KOPT-K1 (cell line): ENCODE data around the gene WDR36.
"Not testable (repeated sequence)": the region's sequence is repeated elsewhere in the genome, so short reads cannot be mapped to it uniquely, and the experiment has no call there.

Experiments
- H3K27ac ChIP-seq: fragments of 200-600 bp; sonication (generic); 2 replicates; pipeline ENCODE4 v1.5.1; 2016; ENCODE audit warnings: antibody characterized with exemption, mild to moderate bottlenecking, low read depth, low read length; ENCODE audit not compliant: poor library complexity, severe bottlenecking
- H3K36me3 ChIP-seq: fragments of 200-600 bp; sonication (generic); 2 replicates; pipeline ENCODE4 v1.5.1; 2017; ENCODE audit warnings: antibody characterized with exemption, mild to moderate bottlenecking, low read length, moderate library complexity; ENCODE audit not compliant: insufficient read depth
- H3K9me3 ChIP-seq: fragments of 200-600 bp; sonication (generic); 2 replicates; pipeline ENCODE4 v1.5.1; 2017; ENCODE audit warnings: antibody characterized with exemption, low read length, mild to moderate bottlenecking; ENCODE audit not compliant: insufficient read depth, poor library complexity, severe bottlenecking

Gene WDR36

DNA sequence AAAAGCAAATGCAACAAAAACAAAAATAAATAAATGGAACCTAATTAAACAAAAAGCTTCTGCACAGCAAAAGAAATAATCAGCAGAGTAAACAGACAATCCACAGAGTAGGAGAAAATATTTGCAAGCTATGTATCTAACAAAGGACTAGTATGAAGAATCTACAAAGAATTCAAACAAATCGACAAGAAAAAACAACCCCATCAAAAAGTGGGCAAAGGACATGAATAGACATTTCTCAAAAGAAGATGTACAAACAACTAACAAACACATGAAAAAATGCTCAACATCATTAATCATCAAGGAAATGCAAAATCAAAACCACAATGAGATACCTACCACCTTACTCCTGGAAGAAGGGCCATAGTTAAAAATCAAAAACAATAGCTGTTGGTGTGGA lies 49.3 kb downstream of the WDR36 start:
- not testable (repeated sequence) for H3K27ac ChIP-seq, H3K36me3 ChIP-seq

DNA sequence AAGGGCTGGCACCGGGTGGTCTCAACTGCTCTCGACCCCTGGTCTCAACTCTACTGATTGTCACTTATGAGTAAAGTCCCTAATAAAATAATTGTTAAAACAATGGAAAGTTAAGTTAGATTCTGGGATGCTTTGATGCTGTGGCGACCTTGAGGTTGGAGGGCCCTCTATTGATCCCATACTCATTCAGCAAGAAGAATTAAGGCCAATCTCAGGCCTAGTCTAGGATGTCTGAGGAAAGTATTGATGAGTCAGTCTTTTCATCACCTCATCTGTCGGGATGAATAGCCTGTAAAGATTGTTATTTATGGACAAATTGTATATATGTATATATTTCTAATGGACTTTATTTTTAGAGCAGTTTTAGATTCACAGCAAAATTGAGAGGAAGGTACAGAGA lies 50.8 kb downstream of the WDR36 start:
- Histone ChIP-seq H3K9me3 (no peaks in the 10 kb centered on the region), H3K36me3 (no peaks in the 10 kb centered on the region), H3K27ac (no peak overlapping the region)

More for the DNA sequence above, 49.3 kb downstream of the WDR36 start:
- not testable (repeated sequence) for H3K9me3 ChIP-seq

DNA sequence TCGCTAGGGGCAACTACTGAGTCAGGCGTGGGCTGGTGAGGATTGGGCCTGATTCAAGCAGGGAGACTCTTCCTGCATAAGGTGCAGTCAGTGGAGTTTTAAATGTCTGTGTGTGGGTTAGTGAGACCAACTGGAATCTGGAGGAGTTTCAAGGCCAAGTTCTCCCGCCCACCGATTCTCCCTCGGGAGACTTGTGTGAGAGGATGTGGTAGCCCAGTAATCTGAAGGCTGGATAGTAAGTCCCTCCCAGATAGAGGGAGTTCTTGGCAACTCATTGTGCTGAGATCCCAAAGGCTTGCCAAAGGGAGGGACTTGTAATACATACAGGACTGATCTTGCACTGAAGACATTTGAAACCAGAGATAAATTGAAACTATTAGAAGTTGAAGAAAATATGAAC lies 51.8 kb downstream of the WDR36 start:
- Histone ChIP-seq H3K9me3 (no peaks in the 10 kb centered on the region), H3K36me3 (no peaks in the 10 kb centered on the region), H3K27ac (no peak overlapping the region)

DNA sequence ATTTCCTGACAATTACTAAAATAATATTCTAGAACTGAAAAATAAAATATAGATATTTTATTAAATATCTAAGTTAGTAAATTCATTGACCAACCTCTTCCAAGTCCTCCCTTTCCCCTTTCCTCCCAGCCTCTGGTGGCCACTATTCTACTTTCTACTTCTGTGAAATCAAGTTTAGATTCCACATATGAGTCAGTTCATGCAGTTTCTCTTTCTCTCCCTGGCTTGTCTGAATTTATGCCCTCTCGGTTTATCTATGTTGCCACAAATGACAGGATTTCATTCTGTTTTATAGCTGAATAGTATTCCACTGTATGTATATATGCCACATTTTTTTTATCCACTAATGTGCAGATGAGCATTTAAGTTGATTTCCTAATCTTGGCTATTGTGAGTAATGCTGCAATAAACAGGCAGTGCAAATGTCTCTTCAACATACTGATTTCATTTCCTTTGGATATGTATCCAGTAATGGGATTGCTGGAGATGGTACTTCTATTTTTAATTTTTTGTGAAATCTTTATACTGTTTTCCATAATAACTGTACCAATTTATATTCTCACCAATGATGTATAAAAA lies 52.3 kb downstream of the WDR36 start:
- H3K27ac ChIP-seq, result no peak overlapping the region
- H3K36me3 ChIP-seq, result no peaks in the 10 kb centered on the region
- H3K9me3 ChIP-seq, result no peaks in the 10 kb centered on the region

DNA sequence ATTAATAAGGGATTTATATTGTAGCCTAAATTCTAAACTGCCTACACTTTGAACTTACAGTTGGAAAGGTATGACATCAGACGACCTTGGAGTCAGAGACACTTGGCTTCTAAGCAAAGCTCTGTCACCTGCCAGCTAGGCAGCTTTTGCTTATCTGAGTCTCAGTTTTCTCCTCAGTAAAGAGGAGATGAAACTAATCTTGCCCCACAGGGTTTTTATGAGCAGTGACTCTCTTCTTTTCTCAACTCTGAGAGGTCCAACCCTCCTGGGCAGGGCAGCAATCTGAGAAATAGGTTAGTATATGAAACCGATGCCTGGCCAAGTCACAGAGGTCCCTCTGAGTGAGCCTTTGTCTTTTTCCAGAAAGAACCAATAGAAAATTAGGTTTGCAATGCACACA lies 53.9 kb downstream of the WDR36 start:
- H3K27ac ChIP-seq, result no peak overlapping the region
- H3K36me3 ChIP-seq, result no peaks in the 10 kb centered on the region
- no peaks in the 10 kb centered on the region for H3K9me3 ChIP-seq

DNA sequence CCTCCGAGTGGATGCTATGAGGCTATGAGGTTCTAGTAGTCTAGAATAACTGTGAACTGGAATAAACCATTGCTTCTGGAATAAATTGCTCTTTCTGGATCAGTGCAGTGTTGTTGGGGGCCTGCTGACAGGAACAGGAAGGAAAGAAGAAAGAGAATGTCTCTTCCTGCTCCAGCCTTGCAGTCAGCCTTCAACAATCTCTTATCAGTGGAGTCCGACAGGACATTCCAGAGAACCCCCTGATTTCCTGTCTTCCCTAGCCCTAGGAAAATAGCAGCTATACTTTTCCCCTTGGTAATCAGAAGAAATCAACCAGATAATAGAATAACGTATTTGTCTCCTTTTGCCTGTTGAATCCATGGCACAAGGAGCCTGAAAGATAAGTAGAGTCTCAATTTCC lies 55.4 kb downstream of the WDR36 start:
- Histone ChIP-seq H3K27ac (no peak overlapping the region), H3K36me3 (no peaks in the 10 kb centered on the region), H3K9me3 (no peaks in the 10 kb centered on the region)

DNA sequence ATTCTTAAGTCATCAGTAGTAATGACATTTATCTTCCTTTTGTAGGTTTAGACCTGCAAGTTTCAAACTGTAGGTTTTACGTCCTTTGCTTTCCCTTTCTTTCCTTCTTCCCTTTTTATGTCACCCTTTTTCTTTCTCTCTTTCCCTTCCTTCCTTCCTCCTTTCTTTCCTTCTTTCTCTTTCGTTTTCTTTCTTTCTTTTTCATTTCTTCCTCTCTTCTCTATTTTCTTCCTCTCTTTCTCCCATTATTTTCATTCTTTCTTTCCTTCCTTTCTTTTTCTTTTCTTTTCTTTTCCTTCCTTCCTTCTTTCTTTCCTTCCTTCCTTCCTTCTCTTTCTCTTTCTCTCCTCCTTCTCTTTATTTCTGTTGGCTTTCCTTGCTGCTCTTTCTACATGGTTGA lies 59.9 kb downstream of the WDR36 start:
- Histone ChIP-seq H3K9me3 (no peaks in the 10 kb centered on the region), H3K36me3 (no peaks in the 10 kb centered on the region), H3K27ac (no peak overlapping the region)

DNA sequence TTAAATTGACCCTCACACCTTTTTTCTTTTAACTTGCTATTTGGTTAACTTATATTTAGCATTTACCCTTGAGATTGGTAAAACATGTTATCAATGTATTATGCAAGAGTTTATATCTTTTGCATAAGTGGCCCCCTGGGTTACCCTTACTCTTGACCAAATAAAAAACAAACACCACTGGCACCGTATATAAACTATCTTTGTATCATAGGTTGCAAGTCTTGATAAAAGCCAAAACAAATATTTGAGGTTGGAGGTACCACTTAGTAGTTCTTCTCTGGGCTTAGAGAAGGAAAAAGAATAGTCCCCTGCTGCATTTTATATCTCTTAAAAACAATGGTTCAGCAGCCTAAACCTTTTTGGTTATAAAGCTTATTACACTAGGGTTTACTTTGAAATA lies 61.3 kb downstream of the WDR36 start:
- no peak overlapping the region for H3K27ac ChIP-seq
- H3K9me3 ChIP-seq, result no peaks in the 10 kb centered on the region
- no peaks in the 10 kb centered on the region for H3K36me3 ChIP-seq

DNA sequence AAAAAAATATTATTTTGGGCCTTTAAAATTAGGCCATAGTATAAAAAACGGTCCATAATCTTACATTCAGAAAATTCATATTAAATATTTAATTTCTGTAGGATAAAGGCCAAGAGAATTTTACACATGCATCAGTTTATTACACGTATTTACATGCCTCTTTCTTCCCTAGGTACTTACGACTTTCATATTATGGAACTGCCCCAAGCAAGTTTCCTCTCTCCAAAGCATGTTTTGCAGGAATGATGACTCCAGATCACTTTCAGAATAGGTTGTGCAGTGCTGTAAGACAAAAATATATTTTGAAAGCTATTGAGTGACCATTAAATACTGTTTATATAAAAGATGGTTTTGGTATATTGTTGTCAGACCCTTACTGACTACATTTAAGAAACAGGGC lies 61.8 kb downstream of the WDR36 start:
- no peak overlapping the region for H3K27ac ChIP-seq
- H3K9me3 ChIP-seq, result no peaks in the 10 kb centered on the region

DNA sequence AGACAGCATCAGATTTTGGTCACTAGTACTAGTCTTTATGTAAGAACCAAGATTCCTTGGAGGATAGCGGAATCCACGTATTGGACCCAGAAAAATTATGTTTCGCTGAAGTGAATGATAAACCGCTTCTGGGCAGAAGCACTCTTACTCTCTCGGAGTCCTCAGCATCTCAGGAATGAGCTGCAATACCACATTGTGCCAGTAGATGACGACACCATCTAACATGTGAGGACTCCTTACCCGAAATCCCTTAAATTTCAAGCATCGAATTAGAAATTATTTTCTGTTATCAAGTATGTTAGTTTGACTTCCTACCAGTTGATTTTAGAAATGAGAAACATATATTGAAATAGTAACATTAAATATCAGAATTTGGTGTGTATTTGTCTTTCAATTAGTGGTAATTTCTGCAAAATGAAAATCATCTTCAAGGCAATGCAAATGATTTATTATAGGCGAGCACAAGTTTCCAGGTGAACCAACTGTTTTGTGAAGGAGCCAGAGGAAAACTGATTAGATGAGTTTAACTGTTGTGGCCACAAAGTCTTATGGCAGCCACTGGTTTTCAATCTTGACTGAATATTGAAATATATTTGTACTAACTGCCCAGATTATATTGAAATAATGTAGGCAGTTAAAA lies 66.1 kb downstream of the WDR36 start:
- H3K36me3 ChIP-seq, result no peaks in the 10 kb centered on the region
- no peaks in the 10 kb centered on the region for H3K9me3 ChIP-seq
- no peak overlapping the region for H3K27ac ChIP-seq

More for the DNA sequence above, 61.8 kb downstream of the WDR36 start:
- H3K36me3 ChIP-seq, result no peaks in the 10 kb centered on the region

DNA sequence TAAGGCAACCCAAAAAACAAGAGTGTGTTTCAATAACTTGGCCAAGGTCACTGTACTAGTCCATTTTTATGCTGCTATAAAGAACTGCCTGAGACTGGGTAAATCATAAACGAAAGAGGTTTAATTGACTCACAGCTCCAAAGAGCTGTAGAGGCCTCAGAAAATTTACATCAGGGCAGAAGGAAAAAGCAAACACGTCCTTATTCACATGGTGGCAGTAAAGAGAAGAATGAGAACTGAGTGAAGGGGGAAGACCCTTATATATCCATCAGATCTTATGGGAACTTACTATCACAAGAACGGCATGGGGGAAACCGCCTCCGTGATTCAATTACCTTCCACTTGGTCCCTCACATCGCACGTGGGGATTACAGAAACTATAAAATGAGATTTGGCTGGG lies 67.7 kb downstream of the WDR36 start:
- H3K9me3 ChIP-seq, result no peaks in the 10 kb centered on the region

DNA sequence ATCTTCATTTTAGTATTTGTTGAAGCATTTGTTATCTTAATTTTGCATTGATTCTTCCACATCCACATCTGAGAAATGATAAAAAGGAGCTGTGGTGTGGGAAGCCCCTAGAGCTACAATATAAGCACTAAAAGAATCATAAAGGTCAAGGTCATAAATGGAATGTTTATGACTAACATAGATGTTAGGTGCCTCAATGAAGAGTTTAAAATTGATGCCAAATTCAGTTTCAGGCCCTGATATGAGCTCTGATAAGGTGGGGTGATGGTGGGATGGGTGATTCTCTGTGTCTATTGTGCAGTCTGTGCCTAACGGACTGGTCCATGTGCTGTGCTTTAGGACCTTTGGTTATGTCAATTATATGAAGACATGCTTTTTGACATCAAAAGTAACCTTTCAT lies 70.9 kb downstream of the WDR36 start:
- no peak overlapping the region for H3K27ac ChIP-seq
- H3K36me3 ChIP-seq, result no peaks in the 10 kb centered on the region
- H3K9me3 ChIP-seq, result no peaks in the 10 kb centered on the region

More for the DNA sequence above, 67.7 kb downstream of the WDR36 start:
- Histone ChIP-seq H3K36me3 (no peaks in the 10 kb centered on the region), H3K27ac (no peak overlapping the region)

DNA sequence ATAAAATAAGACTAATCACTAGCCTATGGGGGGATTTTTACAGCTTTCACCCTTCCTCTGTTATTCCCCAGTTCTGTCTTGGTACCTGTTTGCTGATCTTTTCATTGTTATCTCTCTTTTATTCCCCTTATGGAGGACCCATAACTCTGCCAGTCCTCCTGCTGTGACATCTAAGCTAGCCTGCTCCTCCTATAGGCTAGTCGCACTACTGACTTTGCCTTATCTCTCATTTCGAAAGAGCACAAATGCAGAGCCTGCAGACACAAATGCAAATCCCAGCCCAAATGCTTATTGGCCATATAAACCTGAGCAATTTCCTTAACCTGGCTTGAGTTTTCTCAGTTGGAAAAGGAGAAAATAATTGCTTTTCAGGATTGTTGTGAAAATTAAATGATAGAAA lies 72.9 kb downstream of the WDR36 start:
- Histone ChIP-seq H3K36me3 (no peaks in the 10 kb centered on the region), H3K27ac (no peak overlapping the region), H3K9me3 (no peaks in the 10 kb centered on the region)

DNA sequence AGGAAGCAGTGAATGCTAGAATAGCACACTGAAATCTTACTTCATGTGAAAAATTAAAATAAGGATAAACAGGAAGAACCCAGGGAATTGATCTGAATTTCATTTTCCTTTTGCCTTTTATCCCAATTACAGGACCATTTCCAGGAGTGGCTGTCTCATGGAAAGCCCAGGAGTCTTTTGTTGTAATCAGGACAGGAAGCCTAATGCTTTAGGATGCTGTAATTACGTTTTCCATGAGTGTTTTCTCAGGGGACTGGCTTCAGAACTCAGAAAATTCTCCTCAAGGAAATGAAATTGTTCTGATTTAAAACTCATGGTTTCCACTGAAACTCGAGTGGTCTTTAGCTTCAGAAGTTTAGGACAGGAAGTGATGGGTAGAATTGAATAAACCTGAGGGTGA lies 75.4 kb downstream of the WDR36 start:
- H3K27ac ChIP-seq, result no peak overlapping the region
- no peaks in the 10 kb centered on the region for H3K36me3 ChIP-seq

DNA sequence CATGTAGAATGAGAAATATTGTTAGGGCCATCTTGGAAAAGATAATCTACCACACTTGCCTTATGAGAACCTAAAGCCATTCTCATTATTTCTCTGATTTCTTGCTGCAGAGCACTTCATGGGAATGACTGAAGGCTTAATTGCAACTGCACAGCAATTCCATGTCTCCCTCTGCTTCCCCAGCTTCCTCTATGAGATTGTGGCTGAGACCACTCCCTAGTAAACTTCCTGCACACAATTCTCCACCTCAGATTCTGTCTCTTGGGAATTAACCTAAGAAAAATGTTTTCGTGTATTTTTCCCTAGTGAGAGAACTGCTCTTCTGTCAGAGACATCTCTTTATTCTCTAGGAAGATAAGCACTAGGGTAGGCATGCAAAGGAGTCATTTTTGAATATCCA lies 76.5 kb downstream of the WDR36 start:
- Histone ChIP-seq H3K9me3 (no peaks in the 10 kb centered on the region), H3K36me3 (no peaks in the 10 kb centered on the region), H3K27ac (no peak overlapping the region)

More for the DNA sequence above, 75.4 kb downstream of the WDR36 start:
- H3K9me3 ChIP-seq, result no peaks in the 10 kb centered on the region

DNA sequence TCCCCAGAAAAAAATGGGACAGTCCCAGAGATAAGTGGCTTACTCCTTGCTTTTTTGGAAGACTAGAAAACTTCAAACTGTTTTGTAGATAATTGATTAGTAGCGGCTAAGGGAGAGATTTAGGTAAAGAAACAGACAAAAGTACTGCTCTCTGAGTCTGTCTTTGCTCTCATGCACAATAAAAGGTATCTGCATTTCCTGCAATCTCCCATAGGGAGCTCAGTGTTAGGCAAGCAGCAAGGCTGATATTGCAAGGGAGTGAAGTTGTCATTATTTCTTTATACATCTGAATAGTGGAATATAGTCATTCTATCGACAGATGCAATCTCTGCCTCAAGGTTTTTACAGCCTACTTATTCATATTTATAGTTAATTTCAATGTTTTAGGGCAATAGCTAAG lies 77.1 kb downstream of the WDR36 start:
- H3K27ac ChIP-seq, result no peak overlapping the region
- H3K36me3 ChIP-seq, result no peaks in the 10 kb centered on the region
- no peaks in the 10 kb centered on the region for H3K9me3 ChIP-seq
